HCT116 (cell line): ENCODE data around the gene MPV17.

ENCODE experiments used
- EZH2 ChIP-seq: fragments of 200-600 bp; sonication (generic); IDR thresholded peaks from 2 replicates; pipeline ENCODE4 v1.6.1; 2017; ENCODE audit warnings: antibody characterized with exemption, mixed run types
- JUND ChIP-seq: IDR thresholded peaks from 2 replicates; pipeline ENCODE4 v1.6.1; 2012
- MAX ChIP-seq: IDR thresholded peaks from 2 replicates; pipeline ENCODE4 v1.6.1; 2012
- POLR2A ChIP-seq: IDR thresholded peaks from 2 replicates; pipeline ENCODE4 v1.7.0; 2011; ENCODE audit warnings: borderline replicate concordance; ENCODE audit not compliant: insufficient read depth, insufficient read length; ENCODE audit errors: extremely low read depth
- POLR2AphosphoS5 ChIP-seq: IDR thresholded peaks from 2 replicates; pipeline ENCODE4 v1.6.1; 2011; ENCODE audit warnings: mild to moderate bottlenecking, low read depth, low read length, moderate library complexity
- RAD21 ChIP-seq: IDR thresholded peaks from 2 replicates; pipeline ENCODE4 v1.6.1; 2012; ENCODE audit warnings: low read depth, mild to moderate bottlenecking
- SP1 ChIP-seq: IDR thresholded peaks from 2 replicates; pipeline ENCODE4 v1.6.1; 2012; ENCODE audit warnings: low read depth
- SRF ChIP-seq: IDR thresholded peaks from 2 replicates; pipeline ENCODE4 v1.6.1; 2012; ENCODE audit warnings: low read depth
- ZNF274 ChIP-seq: fragments of 200-500 bp; sonication (Bioruptor generic); IDR thresholded peaks from 2 replicates; pipeline ENCODE4 v1.6.1; 2014; ENCODE audit warnings: mild to moderate bottlenecking, low read depth, low read length, inconsistent platforms
- TF ChIP-seq, protein P1 (sequence below), 3 experiments: fragments of 200-600 bp in 1 of 3; sonication (generic) in 1 of 3; IDR thresholded peaks in 2 of 3; conservative IDR thresholded peaks in 1 of 3; 2 replicates each; pipeline ENCODE4 v1.5.1; 2012 to 2017; ENCODE audit warnings: low read depth in 2 of 3, low read length in 2 of 3, antibody characterized with exemption in 1 of 3, borderline replicate concordance in 1 of 3, control low read depth in 1 of 3, mild to moderate bottlenecking in 1 of 3, mixed read lengths in 1 of 3, mixed run types in 1 of 3, moderate library complexity in 1 of 3; ENCODE audit not compliant: insufficient read depth in 1 of 3

GRCh38 chr2:27270670-27271069 is 52.2 kb downstream of the MPV17 start:
- TF ChIP-seq POLR2AphosphoS5 = no peak
- TF ChIP-seq, protein P1, sequence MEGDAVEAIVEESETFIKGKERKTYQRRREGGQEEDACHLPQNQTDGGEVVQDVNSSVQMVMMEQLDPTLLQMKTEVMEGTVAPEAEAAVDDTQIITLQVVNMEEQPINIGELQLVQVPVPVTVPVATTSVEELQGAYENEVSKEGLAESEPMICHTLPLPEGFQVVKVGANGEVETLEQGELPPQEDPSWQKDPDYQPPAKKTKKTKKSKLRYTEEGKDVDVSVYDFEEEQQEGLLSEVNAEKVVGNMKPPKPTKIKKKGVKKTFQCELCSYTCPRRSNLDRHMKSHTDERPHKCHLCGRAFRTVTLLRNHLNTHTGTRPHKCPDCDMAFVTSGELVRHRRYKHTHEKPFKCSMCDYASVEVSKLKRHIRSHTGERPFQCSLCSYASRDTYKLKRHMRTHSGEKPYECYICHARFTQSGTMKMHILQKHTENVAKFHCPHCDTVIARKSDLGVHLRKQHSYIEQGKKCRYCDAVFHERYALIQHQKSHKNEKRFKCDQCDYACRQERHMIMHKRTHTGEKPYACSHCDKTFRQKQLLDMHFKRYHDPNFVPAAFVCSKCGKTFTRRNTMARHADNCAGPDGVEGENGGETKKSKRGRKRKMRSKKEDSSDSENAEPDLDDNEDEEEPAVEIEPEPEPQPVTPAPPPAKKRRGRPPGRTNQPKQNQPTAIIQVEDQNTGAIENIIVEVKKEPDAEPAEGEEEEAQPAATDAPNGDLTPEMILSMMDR (IDR thresholded peaks at IDR 0.05 in 2 of 3, conservative IDR thresholded peaks at IDR 0.05 in 1 of 3; ENCODE audit: borderline replicate concordance in 1 of 3, insufficient read depth in 1 of 3, low read depth in 2 of 3, low read length in 2 of 3) = no peak
- no peak for TF ChIP-seq MAX
- no peak for TF ChIP-seq ZNF274
- no peak for TF ChIP-seq EZH2
- no peak for TF ChIP-seq RAD21
- no peak for TF ChIP-seq POLR2A
- no peak for TF ChIP-seq JUND
- no peak for TF ChIP-seq SP1
- no peak for TF ChIP-seq SRF
